HepG2 (cell line): ENCODE results near the gene HAGHL. TPM values are rescaled to one million over a fixed set of nuclear protein-coding genes. Genes with fewer than 3 reads are reported as not detected.

ENCODE experiments used
- CREM ChIP-seq, 2 experiments: sonication (generic) in 1 of 2; formaldehyde crosslinking in 1 of 2; IDR thresholded peaks; 2 replicates each; pipeline versions ENCODE4 v1.4.0 to v1.6.1; 2016 to 2020; ENCODE audit warnings: antibody characterized with exemption in 1 of 2, mild to moderate bottlenecking in 1 of 2, missing genetic modification reagents in 1 of 2
- ERF ChIP-seq: IDR thresholded peaks from 2 replicates; pipeline ENCODE4 v1.6.1; 2018; ENCODE audit warnings: missing biosample characterization, missing genetic modification reagents
- NCOA5 ChIP-seq: sonication (generic); formaldehyde crosslinking; IDR thresholded peaks from 2 replicates; pipeline ENCODE4 v1.4.0; 2020; ENCODE audit warnings: missing genetic modification reagents
- PHF21A ChIP-seq: sonication (generic); formaldehyde crosslinking; IDR thresholded peaks from 2 replicates; pipeline ENCODE4 v1.5.0; 2020; ENCODE audit warnings: mild to moderate bottlenecking, missing genetic modification reagents
- PPARG ChIP-seq: conservative IDR thresholded peaks from 2 replicates; pipeline ENCODE4 v1.6.1; 2016; ENCODE audit warnings: missing biosample characterization, missing genetic modification reagents
- RAD21 ChIP-seq: fragments of 450-650 bp; formaldehyde crosslinking; IDR thresholded peaks from 2 replicates; pipeline ENCODE4 v1.5.0; 2020; ENCODE audit warnings: mild to moderate bottlenecking
- REXO4 ChIP-seq: sonication (generic); formaldehyde crosslinking; IDR thresholded peaks from 2 replicates; pipeline ENCODE4 v1.8.0; 2022; ENCODE audit warnings: missing genetic modification reagents, mild to moderate bottlenecking, borderline replicate concordance
- SP2 ChIP-seq: sonication (generic); formaldehyde crosslinking; IDR thresholded peaks from 2 replicates; pipeline ENCODE4 v1.5.1; 2020; ENCODE audit warnings: mild to moderate bottlenecking, missing genetic modification reagents
- YY1 ChIP-seq: IDR thresholded peaks from 2 replicates; pipeline ENCODE4 v1.6.1; 2011; ENCODE audit warnings: low read length, low read depth, moderate library complexity, mild to moderate bottlenecking; ENCODE audit not compliant: insufficient read depth, insufficient replicate concordance
- ZNF256 ChIP-seq: sonication (generic); formaldehyde crosslinking; conservative IDR thresholded peaks from 2 replicates; pipeline ENCODE4 v1.4.0; 2020; ENCODE audit warnings: missing genetic modification reagents
- ZNF446 ChIP-seq: sonication (generic); formaldehyde crosslinking; IDR thresholded peaks from 2 replicates; pipeline ENCODE4 v1.5.0; 2020; ENCODE audit warnings: mild to moderate bottlenecking, missing genetic modification reagents
- ZNF460 ChIP-seq: sonication (generic); formaldehyde crosslinking; IDR thresholded peaks from 2 replicates; pipeline ENCODE4 v1.5.1; 2020; ENCODE audit warnings: missing genetic modification reagents, mild to moderate bottlenecking, borderline replicate concordance
- ZNF616 ChIP-seq: sonication (generic); formaldehyde crosslinking; IDR thresholded peaks from 2 replicates; pipeline ENCODE4 v1.5.0; 2020; ENCODE audit warnings: low read depth, mild to moderate bottlenecking, missing genetic modification reagents
- ZNF891 ChIP-seq: sonication (generic); formaldehyde crosslinking; IDR thresholded peaks from 2 replicates; pipeline ENCODE4 v1.5.0; 2020; ENCODE audit warnings: mild to moderate bottlenecking, missing genetic modification reagents
- polyA plus RNA-seq, 8 experiments: library from polyadenylated mRNA; depleted of rRNA in 3 of 8; stranded (reverse) in 7 of 8; unstranded in 1 of 8; fragments of >200 nt; fragmentation: Illumina TruSeq in 4 of 8; extraction: Trizol in 4 of 8; gene quantifications; 2 replicates each; pipeline versions ENCODE4 v1.2.1 to v1.2.3, GENCODE V29; 2011 to 2016; ENCODE audit warnings: low read depth in 4 of 8, missing spikeins in 1 of 8, mixed read lengths in 1 of 8; ENCODE audit not compliant: insufficient read depth in 1 of 8
- total RNA-seq, 5 experiments: library from RNA; depleted of rRNA; stranded (reverse); fragments of >200 nt; fragmentation: Illumina TruSeq; extraction: Trizol; gene quantifications; 2 replicates each; pipeline ENCODE4 v1.2.3, GENCODE V29; 2016; ENCODE audit warnings: low read depth in 1 of 5
- TF ChIP-seq, protein P1 (sequence below): sonication (generic); formaldehyde crosslinking; IDR thresholded peaks from 2 replicates; pipeline ENCODE4 v1.4.0; 2020; ENCODE audit warnings: missing genetic modification reagents
- TF ChIP-seq, protein P2 (sequence below): sonication (generic); formaldehyde crosslinking; IDR thresholded peaks from 2 replicates; pipeline ENCODE4 v1.5.0; 2020; ENCODE audit warnings: mild to moderate bottlenecking, missing genetic modification reagents
- TF ChIP-seq, protein P3 (sequence below): conservative IDR thresholded peaks from 2 replicates; pipeline ENCODE4 v1.6.1; 2018; ENCODE audit warnings: missing genetic modification reagents
- TF ChIP-seq, protein P4 (sequence below): sonication (generic); formaldehyde crosslinking; conservative IDR thresholded peaks from 2 replicates; pipeline ENCODE4 v1.8.0; 2022; ENCODE audit warnings: low read depth, missing genetic modification reagents
- TF ChIP-seq, protein P5 (sequence below): IDR thresholded peaks from 2 replicates; pipeline ENCODE4 v1.6.1; 2016; ENCODE audit warnings: low read depth

Gene HAGHL
- total and polyA plus RNA-seq, 2 of the 13 experiments (the other 11 are each of a cell fraction or from before 2014, with no cell fraction given): 3.4 to 8.4 TPM

DNA sequence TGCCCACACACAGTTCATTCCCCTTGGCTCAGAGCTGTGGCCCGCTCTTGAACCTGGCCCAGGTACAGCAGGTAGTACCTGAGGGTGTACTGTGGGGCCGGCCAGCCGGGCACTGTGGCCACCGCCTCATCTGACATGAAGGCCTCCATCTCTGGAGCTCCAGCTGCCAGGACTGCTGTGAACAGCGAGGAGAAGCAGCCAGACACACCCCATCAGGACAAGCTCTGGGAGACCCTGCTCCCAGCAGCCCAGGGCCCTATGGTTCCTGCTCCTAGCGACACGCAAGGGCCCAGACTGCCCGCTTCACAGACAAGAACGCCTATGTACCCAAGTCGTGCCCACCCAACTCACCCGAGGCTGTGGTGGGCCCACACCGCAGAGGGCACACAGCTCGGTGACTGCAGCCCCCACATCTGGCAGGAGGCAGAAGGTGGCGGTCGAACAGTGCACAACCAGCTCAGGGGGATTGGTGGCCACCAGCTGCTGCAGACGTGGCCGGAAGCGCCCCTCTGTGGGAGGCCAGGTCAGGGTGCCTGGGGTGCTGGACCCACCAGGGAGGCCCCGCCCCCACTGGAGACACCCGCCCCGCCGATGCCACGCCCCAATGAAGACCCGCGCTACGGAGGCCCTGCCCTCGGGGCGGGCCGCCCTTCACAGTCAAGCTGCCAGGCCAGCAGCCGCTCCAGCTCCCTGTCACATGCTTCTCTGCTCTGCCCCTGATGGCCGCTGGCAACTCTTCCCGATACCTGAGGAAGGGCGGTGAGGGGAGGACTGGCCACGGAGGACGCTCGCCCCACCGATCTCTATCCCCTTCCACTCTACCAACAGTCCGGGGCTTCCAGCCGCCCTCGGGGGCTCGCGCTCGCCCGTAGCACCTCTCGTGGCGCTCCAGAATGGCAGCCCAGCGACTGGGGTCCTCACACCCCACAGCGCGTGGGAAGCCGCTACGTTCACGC lies 47.8 kb upstream of the HAGHL start (continued):
- TF ChIP-seq, protein P1, sequence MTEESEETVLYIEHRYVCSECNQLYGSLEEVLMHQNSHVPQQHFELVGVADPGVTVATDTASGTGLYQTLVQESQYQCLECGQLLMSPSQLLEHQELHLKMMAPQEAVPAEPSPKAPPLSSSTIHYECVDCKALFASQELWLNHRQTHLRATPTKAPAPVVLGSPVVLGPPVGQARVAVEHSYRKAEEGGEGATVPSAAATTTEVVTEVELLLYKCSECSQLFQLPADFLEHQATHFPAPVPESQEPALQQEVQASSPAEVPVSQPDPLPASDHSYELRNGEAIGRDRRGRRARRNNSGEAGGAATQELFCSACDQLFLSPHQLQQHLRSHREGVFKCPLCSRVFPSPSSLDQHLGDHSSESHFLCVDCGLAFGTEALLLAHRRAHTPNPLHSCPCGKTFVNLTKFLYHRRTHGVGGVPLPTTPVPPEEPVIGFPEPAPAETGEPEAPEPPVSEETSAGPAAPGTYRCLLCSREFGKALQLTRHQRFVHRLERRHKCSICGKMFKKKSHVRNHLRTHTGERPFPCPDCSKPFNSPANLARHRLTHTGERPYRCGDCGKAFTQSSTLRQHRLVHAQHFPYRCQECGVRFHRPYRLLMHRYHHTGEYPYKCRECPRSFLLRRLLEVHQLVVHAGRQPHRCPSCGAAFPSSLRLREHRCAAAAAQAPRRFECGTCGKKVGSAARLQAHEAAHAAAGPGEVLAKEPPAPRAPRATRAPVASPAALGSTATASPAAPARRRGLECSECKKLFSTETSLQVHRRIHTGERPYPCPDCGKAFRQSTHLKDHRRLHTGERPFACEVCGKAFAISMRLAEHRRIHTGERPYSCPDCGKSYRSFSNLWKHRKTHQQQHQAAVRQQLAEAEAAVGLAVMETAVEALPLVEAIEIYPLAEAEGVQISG: peak; percentile 84
- TF ChIP-seq, protein P2, sequence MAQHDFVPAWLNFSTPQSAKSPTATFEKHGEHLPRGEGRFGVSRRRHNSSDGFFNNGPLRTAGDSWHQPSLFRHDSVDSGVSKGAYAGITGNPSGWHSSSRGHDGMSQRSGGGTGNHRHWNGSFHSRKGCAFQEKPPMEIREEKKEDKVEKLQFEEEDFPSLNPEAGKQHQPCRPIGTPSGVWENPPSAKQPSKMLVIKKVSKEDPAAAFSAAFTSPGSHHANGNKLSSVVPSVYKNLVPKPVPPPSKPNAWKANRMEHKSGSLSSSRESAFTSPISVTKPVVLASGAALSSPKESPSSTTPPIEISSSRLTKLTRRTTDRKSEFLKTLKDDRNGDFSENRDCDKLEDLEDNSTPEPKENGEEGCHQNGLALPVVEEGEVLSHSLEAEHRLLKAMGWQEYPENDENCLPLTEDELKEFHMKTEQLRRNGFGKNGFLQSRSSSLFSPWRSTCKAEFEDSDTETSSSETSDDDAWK: no peak
- TF ChIP-seq PPARG (CRISPR knock-in tag): no peak
- no peak for TF ChIP-seq CREM (IDR thresholded peaks at IDR 0.05)
- TF ChIP-seq CREM (CRISPR knock-in tag; IDR thresholded peaks at IDR 0.05): no peak
- TF ChIP-seq ZNF616 (CRISPR knock-in tag): no peak
- TF ChIP-seq ZNF446 (CRISPR knock-in tag): no peak
- TF ChIP-seq, protein P3, sequence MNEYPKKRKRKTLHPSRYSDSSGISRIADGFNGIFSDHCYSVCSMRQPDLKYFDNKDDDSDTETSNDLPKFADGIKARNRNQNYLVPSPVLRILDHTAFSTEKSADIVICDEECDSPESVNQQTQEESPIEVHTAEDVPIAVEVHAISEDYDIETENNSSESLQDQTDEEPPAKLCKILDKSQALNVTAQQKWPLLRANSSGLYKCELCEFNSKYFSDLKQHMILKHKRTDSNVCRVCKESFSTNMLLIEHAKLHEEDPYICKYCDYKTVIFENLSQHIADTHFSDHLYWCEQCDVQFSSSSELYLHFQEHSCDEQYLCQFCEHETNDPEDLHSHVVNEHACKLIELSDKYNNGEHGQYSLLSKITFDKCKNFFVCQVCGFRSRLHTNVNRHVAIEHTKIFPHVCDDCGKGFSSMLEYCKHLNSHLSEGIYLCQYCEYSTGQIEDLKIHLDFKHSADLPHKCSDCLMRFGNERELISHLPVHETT (CRISPR knock-in tag): no peak
- TF ChIP-seq, protein P4, sequence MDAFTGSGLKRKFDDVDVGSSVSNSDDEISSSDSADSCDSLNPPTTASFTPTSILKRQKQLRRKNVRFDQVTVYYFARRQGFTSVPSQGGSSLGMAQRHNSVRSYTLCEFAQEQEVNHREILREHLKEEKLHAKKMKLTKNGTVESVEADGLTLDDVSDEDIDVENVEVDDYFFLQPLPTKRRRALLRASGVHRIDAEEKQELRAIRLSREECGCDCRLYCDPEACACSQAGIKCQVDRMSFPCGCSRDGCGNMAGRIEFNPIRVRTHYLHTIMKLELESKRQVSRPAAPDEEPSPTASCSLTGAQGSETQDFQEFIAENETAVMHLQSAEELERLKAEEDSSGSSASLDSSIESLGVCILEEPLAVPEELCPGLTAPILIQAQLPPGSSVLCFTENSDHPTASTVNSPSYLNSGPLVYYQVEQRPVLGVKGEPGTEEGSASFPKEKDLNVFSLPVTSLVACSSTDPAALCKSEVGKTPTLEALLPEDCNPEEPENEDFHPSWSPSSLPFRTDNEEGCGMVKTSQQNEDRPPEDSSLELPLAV (CRISPR knock-in tag): no peak
- TF ChIP-seq SP2 (CRISPR knock-in tag): no peak; the same call in 1 of the 2 replicates
- no peak for TF ChIP-seq PHF21A (CRISPR knock-in tag)
- TF ChIP-seq REXO4 (CRISPR knock-in tag): no peak
- TF ChIP-seq NCOA5 (CRISPR knock-in tag): no peak
- TF ChIP-seq RAD21: no peak; the same call in 1 of the 2 replicates
- no peak for TF ChIP-seq ZNF460 (CRISPR knock-in tag)
- TF ChIP-seq, protein P5, sequence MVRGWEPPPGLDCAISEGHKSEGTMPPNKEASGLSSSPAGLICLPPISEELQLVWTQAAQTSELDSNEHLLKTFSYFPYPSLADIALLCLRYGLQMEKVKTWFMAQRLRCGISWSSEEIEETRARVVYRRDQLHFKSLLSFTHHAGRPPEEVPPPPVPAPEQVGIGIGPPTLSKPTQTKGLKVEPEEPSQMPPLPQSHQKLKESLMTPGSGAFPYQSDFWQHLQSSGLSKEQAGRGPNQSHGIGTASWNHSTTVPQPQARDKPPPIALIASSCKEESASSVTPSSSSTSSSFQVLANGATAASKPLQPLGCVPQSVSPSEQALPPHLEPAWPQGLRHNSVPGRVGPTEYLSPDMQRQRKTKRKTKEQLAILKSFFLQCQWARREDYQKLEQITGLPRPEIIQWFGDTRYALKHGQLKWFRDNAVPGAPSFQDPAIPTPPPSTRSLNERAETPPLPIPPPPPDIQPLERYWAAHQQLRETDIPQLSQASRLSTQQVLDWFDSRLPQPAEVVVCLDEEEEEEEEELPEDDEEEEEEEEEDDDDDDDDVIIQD (CRISPR knock-in tag): no peak
- no peak for TF ChIP-seq ZNF891 (CRISPR knock-in tag)
- no peak for TF ChIP-seq YY1
- TF ChIP-seq ZNF256: 0 out of 2 replicates have a peak, but pooled peaks have one; percentile 54
- 0 out of 2 replicates have a peak, but pooled peaks have one; percentile 17 for TF ChIP-seq ERF (CRISPR knock-in tag)
